ENCODE measurements around the gene EFHD1. TPM values are rescaled to one million over a fixed set of nuclear protein-coding genes. Genes with fewer than 3 reads are reported as not detected.

The EFHD1 gene
- total RNA-seq, 1 donor from 2014 or later, result 1.6 TPM

GRCh38 chr2:232609607-232610006, 23.8 kb upstream of the EFHD1 start:
- DNase-seq (ENCODE audit: low spot score), result no peak
- no peak for TF ChIP-seq CTCF (IDR thresholded peaks at IDR 0.05; ENCODE audit: unreplicated experiment)
- Mint-ChIP-seq H3K4me3 (ENCODE audit: unreplicated experiment) (no peak overlapping the region), H3K9me3 (ENCODE audit: unreplicated experiment) (no peaks in the 10 kb centered on the region), H3K27me3 (ENCODE audit: unreplicated experiment) (no peaks in the 10 kb centered on the region), H3K4me1 (ENCODE audit: unreplicated experiment) (no peaks in the 10 kb centered on the region), H3K36me3 (ENCODE audit: low read depth, unreplicated experiment) (no peaks in the 10 kb centered on the region), H3K27ac (ENCODE audit: unreplicated experiment) (no peak overlapping the region)

- TF ChIP-seq CTCF (IDR thresholded peaks at IDR 0.05; ENCODE audit: unreplicated experiment), result no peak
- DNase-seq (ENCODE audit: low spot score), result no peak
- Mint-ChIP-seq H3K27me3 (ENCODE audit: unreplicated experiment) (no peaks in the 10 kb centered on the region), H3K36me3 (ENCODE audit: low read depth, unreplicated experiment) (no peaks in the 10 kb centered on the region), H3K27ac (ENCODE audit: unreplicated experiment) (no peak overlapping the region), H3K4me3 (ENCODE audit: unreplicated experiment) (no peak overlapping the region), H3K4me1 (ENCODE audit: unreplicated experiment) (no peaks in the 10 kb centered on the region), H3K9me3 (ENCODE audit: unreplicated experiment) (no peaks in the 10 kb centered on the region)
Measured at GRCh38 chr2:232610081-232610480, 23.3 kb upstream of the EFHD1 start.

- Mint-ChIP-seq H3K36me3 (ENCODE audit: low read depth, unreplicated experiment) (no peaks in the 10 kb centered on the region), H3K9me3 (ENCODE audit: unreplicated experiment) (no peaks in the 10 kb centered on the region), H3K4me3 (ENCODE audit: unreplicated experiment) (no peak overlapping the region), H3K4me1 (ENCODE audit: unreplicated experiment) (no peaks in the 10 kb centered on the region), H3K27me3 (ENCODE audit: unreplicated experiment) (no peaks in the 10 kb centered on the region), H3K27ac (ENCODE audit: unreplicated experiment) (no peak overlapping the region)
- DNase-seq (ENCODE audit: low spot score), result no peak
- no peak for TF ChIP-seq CTCF (IDR thresholded peaks at IDR 0.05; ENCODE audit: unreplicated experiment)
Measured at GRCh38 chr2:232611061-232611460, 22.3 kb upstream of the EFHD1 start.

- TF ChIP-seq CTCF (IDR thresholded peaks at IDR 0.05; ENCODE audit: unreplicated experiment), result peak; percentile 91
- no peaks in the 10 kb centered on the region for H3K4me1 Mint-ChIP-seq (ENCODE audit: unreplicated experiment)
- H3K4me3 Mint-ChIP-seq (ENCODE audit: unreplicated experiment), result no peak overlapping the region
- H3K36me3 Mint-ChIP-seq (ENCODE audit: low read depth, unreplicated experiment), result no peaks in the 10 kb centered on the region
- H3K9me3 Mint-ChIP-seq (ENCODE audit: unreplicated experiment), result no peaks in the 10 kb centered on the region
- peak; percentile 66 for DNase-seq (ENCODE audit: low spot score)
- no peaks in the 10 kb centered on the region for H3K27me3 Mint-ChIP-seq (ENCODE audit: unreplicated experiment)
- H3K27ac Mint-ChIP-seq (ENCODE audit: unreplicated experiment), result no peak overlapping the region
Measured at GRCh38 chr2:232611559-232612218, 21.7 kb upstream of the EFHD1 start.

GRCh38 chr2:232613538-232614134, 19.8 kb upstream of the EFHD1 start:
- TF ChIP-seq CTCF (IDR thresholded peaks at IDR 0.05; ENCODE audit: unreplicated experiment), result no peak
- no peak overlapping the region for H3K27ac Mint-ChIP-seq (ENCODE audit: unreplicated experiment)
- DNase-seq (ENCODE audit: low spot score), result no peak
- H3K9me3 Mint-ChIP-seq (ENCODE audit: unreplicated experiment), result no peaks in the 10 kb centered on the region
- H3K36me3 Mint-ChIP-seq (ENCODE audit: low read depth, unreplicated experiment), result no peaks in the 10 kb centered on the region
- H3K4me1 Mint-ChIP-seq (ENCODE audit: unreplicated experiment), result no peaks in the 10 kb centered on the region
- H3K4me3 Mint-ChIP-seq (ENCODE audit: unreplicated experiment), result no peak overlapping the region
- no peaks in the 10 kb centered on the region for H3K27me3 Mint-ChIP-seq (ENCODE audit: unreplicated experiment)
